Upper lobe of left lung (tissue), 4 donors: ENCODE data around the gene RBM5.

Experiments
- CTCF ChIP-seq, 6 experiments: fragments of 450-650 bp in 4 of 6; fragments of 200-600 bp in 2 of 6; sonication (generic) in 2 of 6; IDR thresholded peaks; one replicate each; pipeline ENCODE4 v1.5.1; 2016 to 2019; ENCODE audit warnings: antibody characterized with exemption in 6 of 6
- EP300 ChIP-seq, 4 donors: sonication (generic); formaldehyde crosslinking; IDR thresholded peaks; one replicate each; pipeline ENCODE4 v1.5.1; 2017; ENCODE audit warnings: antibody characterized with exemption in 4 of 4, control low read depth in 2 of 4
- POLR2A ChIP-seq, 4 donors: fragments of 450-650 bp; IDR thresholded peaks; one replicate each; pipeline ENCODE4 v1.5.1; 2016 to 2017; ENCODE audit warnings: antibody characterized with exemption in 4 of 4, mild to moderate bottlenecking in 2 of 4
- POLR2AphosphoS5 ChIP-seq, 2 donors: sonication (generic); formaldehyde crosslinking; IDR thresholded peaks; one replicate each; pipeline ENCODE4 v1.5.1; 2017; ENCODE audit warnings: antibody characterized with exemption in 2 of 2

GRCh38 chr3:50147016-50147415, 58.3 kb downstream of the RBM5 start:
- no peak for TF ChIP-seq CTCF (IDR thresholded peaks at IDR 0.05)
- TF ChIP-seq POLR2A (IDR thresholded peaks at IDR 0.05): no peak
- no peak for TF ChIP-seq POLR2AphosphoS5 (IDR thresholded peaks at IDR 0.05)
- no peak for TF ChIP-seq EP300 (IDR thresholded peaks at IDR 0.05)
